Ascending aorta (tissue), 2 donors: ENCODE measurements around the gene DUSP18. TPM values are rescaled to one million over a fixed set of nuclear protein-coding genes. Genes with fewer than 3 reads are reported as not detected.

Source experiments
- DNase-seq, 2 donors: peaks; one replicate each; pipeline ENCODE4 v3.0.0-alpha.2; 2019; ENCODE audit warnings: low spot score in 2 of 2
- H3K27ac ChIP-seq, 2 donors: fragments of 200-600 bp; sonication (generic); one replicate each; pipeline ENCODE4 v1.5.1; 2016 to 2017; ENCODE audit warnings: mild to moderate bottlenecking in 1 of 2
- H3K27me3 ChIP-seq: fragments of 200-600 bp; sonication (generic); one replicate; pipeline ENCODE4 v1.5.1; 2017
- H3K36me3 ChIP-seq, 2 donors: fragments of 200-600 bp; sonication (generic); one replicate each; pipeline ENCODE4 v1.5.1; 2016
- H3K4me1 ChIP-seq, 2 donors: fragments of 200-600 bp; sonication (generic); one replicate each; pipeline ENCODE4 v1.5.1; 2016 to 2017; ENCODE audit warnings: mild to moderate bottlenecking in 1 of 2
- H3K4me3 ChIP-seq, 2 donors: fragments of 200-600 bp; sonication (generic); one replicate each; pipeline ENCODE4 v1.5.1; 2016 to 2017; ENCODE audit warnings: mild to moderate bottlenecking in 1 of 2
- H3K9me3 ChIP-seq, 2 donors: fragments of 200-600 bp; sonication (generic); one replicate each; pipeline ENCODE4 v1.5.1; 2016
- intact Hi-C: fragments of 100-400 bp; cut with DNase I; formaldehyde crosslinking; loops from one replicate; pipeline ENCODE4 v1.15.1; 2023
- total RNA-seq: library from RNA; depleted of rRNA; stranded (reverse); fragments of >200 nt; gene quantifications from one replicate; pipeline ENCODE4 v1.1.0, GENCODE V29; 2016
- TF ChIP-seq, protein P1 (sequence below), 3 experiments: fragments of 200-600 bp in 2 of 3; fragments of 450-650 bp in 1 of 3; sonication (generic) in 2 of 3; IDR thresholded peaks; one replicate each; pipeline ENCODE4 v1.5.1; 2016 to 2019; ENCODE audit warnings: antibody characterized with exemption in 3 of 3, mild to moderate bottlenecking in 1 of 3, moderate library complexity in 1 of 3

DUSP18 gene
- total RNA-seq, 1 donor from 2014 or later = 0.21 TPM

GRCh38 chr22:30646518-30647160 is 21.0 kb downstream of the DUSP18 start:
- Histone ChIP-seq H3K4me3 (no peak overlapping the region), H3K27me3 (no peaks in the 10 kb centered on the region), H3K27ac (no peak overlapping the region), H3K9me3 (no peaks in the 10 kb centered on the region), H3K4me1 (no peaks in the 10 kb centered on the region), H3K36me3 (peaks cover 0 to 6% of the 10 kb centered on the region in 2 donors)
- no peak for DNase-seq
- intact Hi-C loops = no loop called here
- TF ChIP-seq, protein P1, sequence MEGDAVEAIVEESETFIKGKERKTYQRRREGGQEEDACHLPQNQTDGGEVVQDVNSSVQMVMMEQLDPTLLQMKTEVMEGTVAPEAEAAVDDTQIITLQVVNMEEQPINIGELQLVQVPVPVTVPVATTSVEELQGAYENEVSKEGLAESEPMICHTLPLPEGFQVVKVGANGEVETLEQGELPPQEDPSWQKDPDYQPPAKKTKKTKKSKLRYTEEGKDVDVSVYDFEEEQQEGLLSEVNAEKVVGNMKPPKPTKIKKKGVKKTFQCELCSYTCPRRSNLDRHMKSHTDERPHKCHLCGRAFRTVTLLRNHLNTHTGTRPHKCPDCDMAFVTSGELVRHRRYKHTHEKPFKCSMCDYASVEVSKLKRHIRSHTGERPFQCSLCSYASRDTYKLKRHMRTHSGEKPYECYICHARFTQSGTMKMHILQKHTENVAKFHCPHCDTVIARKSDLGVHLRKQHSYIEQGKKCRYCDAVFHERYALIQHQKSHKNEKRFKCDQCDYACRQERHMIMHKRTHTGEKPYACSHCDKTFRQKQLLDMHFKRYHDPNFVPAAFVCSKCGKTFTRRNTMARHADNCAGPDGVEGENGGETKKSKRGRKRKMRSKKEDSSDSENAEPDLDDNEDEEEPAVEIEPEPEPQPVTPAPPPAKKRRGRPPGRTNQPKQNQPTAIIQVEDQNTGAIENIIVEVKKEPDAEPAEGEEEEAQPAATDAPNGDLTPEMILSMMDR (IDR thresholded peaks at IDR 0.05) = no peak

- Histone ChIP-seq H3K4me3 (no peak overlapping the region), H3K27me3 (no peaks in the 10 kb centered on the region), H3K27ac (no peak overlapping the region), H3K36me3 (peaks cover 0 to 6% of the 10 kb centered on the region in 2 donors), H3K4me1 (no peaks in the 10 kb centered on the region), H3K9me3 (no peaks in the 10 kb centered on the region)
- no peak for DNase-seq
- intact Hi-C loops = no loop called here
- TF ChIP-seq, protein P1 (IDR thresholded peaks at IDR 0.05) = no peak
Observed at GRCh38 chr22:30643055-30643875, 24.4 kb downstream of the DUSP18 start.

- H3K27ac ChIP-seq = no peak overlapping the region
- H3K27me3 ChIP-seq = no peaks in the 10 kb centered on the region
- H3K4me3 ChIP-seq = no peak overlapping the region
- DNase-seq = no peak
- TF ChIP-seq, protein P1 (IDR thresholded peaks at IDR 0.05) = no peak
- H3K9me3 ChIP-seq = no peaks in the 10 kb centered on the region
- H3K36me3 ChIP-seq = no peaks in the 10 kb centered on the region
- intact Hi-C loops = no loop called here
- H3K4me1 ChIP-seq = peaks cover 16 to 20% of the 10 kb centered on the region in 2 donors
Observed at GRCh38 chr22:30640839-30641430, 26.7 kb downstream of the DUSP18 start.

DNA sequence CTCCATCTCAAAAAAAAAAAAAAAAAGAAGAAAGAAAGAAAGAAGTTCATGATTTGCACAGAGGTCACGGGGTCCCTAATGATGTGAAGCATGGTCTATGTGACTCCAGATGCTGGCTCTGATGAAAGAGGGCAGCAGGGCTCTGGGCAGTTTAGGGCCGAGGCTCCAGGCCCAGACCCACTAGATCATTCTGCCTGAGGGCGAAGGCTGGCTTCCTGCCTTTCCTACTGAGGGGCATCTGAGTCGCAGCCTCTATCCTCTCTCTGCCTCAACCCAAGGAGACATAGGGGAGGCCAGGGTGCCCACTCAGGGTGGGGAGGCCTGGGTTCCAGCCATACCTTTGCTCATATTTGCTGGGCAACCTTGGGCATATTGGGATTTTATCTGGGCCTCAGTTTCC is 27.3 kb downstream of the DUSP18 start:
- H3K4me1 ChIP-seq = peaks cover 19 to 22% of the 10 kb centered on the region in 2 donors
- TF ChIP-seq, protein P1 (IDR thresholded peaks at IDR 0.05) = no peak
- no peaks in the 10 kb centered on the region for H3K27me3 ChIP-seq
- intact Hi-C loops = no loop called here
- H3K9me3 ChIP-seq = no peaks in the 10 kb centered on the region
- DNase-seq = no peak
- no peak overlapping the region for H3K27ac ChIP-seq
- no peak overlapping the region for H3K4me3 ChIP-seq
- H3K36me3 ChIP-seq = no peaks in the 10 kb centered on the region

DNA sequence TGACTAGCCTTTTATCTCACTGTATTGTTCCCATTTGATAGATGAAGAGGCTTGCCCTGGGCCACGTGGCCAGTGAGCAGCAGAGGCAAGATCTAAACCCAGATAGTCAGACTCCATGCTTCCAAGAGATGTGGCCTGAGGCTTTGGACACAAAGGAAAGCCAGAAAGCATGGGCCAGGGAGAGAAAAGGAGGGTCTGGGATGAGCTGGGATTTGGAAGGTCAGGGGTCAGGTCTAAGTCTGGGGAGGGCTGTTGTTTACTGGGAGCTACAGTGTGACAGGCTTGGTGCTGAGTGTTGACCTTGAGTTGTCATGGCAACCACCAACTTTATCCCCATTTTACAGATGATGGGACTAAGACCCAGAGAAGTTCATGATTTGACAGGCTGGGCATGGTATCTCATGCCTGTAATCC is 30.0 kb downstream of the DUSP18 start:
- Histone ChIP-seq H3K9me3 (no peaks in the 10 kb centered on the region), H3K4me3 (peak overlapping the region in 1 of 2 donors; percentile 90)
- intact Hi-C loops = loop anchor here (10.0 kb wide), 1 partner anchor 447 kb away; the partner anchor contains the start of gene SMTN

More for the DNA sequence above, 30.0 kb downstream of the DUSP18 start:
- no peaks in the 10 kb centered on the region for H3K27me3 ChIP-seq
- H3K27ac ChIP-seq = no peak overlapping the region
- DNase-seq = no peak
- TF ChIP-seq, protein P1 (IDR thresholded peaks at IDR 0.05) = no peak
- no peaks in the 10 kb centered on the region for H3K36me3 ChIP-seq
- peaks cover 21 to 32% of the 10 kb centered on the region in 2 donors for H3K4me1 ChIP-seq
